Dermis microvascular lymphatic vessel endothelial cell (primary cell): Measurements from ENCODE around the gene CUL4A. TPM values are rescaled to one million over a fixed set of nuclear protein-coding genes. Genes with fewer than 3 reads are reported as not detected.
"Not testable (repeated sequence)": the region's sequence is repeated elsewhere in the genome, so short reads cannot be mapped to it uniquely, and the experiment has no call there.

ENCODE experiments used
- DNase-seq, 2 donors: peaks; one replicate each; pipeline versions ENCODE4 v3.0.0 to v3.0.0-alpha.2; 2010; ENCODE audit warnings: low read depth in 2 of 2
- total RNA-seq: library from RNA; depleted of rRNA; stranded (reverse); fragments of >200 nt; gene quantifications from 2 replicates; pipeline ENCODE4 v1.2.1, GENCODE V29; 2014

The CUL4A gene
- total RNA-seq, 1 donor from 2014 or later: 80.1 TPM

GRCh38 chr13:113291129-113291528, 81.7 kb downstream of the CUL4A start:
- DNase-seq: no peak

DNA sequence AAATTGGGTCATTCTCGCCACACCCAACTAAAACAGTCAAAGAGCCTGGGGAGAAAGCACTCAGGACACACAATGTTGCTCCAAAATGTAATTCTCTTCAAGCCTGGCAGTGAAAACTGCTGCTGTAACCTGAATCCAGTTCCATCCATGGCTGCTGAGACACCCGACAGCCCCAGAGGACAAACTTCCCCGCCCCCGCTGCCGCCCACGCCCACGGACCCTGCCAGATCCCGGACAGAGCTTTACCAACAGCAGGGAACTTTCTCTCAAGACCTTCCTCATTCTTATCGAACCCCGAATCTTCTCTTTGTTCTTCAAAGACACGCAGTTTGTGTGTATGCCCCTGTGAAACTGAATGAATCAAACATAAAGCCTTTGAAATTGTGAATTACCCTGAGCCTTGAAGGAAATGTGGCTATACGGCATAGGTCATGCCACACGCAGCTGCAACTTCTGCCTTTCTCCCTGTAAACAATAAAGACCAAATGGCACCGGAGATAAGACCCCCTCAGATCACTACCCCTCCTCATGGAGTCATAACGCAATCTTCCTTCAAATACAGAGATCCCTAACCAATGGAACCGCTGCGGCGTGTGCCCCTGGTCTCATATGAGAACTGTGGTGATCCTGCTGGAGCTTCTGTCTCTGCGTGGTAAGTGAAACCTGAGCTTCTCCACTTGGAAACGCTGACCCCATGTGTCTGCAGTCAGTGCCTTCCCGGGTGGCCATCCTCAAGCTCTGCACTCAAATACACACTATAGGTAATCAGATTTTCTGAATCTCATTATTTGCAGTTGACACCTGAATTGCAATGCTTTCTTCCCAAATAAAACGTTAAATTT, 82.8 kb downstream of the CUL4A start:
- DNase-seq: peak in 1 of 2 donors; percentile 8

- no peak for DNase-seq
Observed at GRCh38 chr13:113293686-113294085, 84.3 kb downstream of the CUL4A start.

DNA sequence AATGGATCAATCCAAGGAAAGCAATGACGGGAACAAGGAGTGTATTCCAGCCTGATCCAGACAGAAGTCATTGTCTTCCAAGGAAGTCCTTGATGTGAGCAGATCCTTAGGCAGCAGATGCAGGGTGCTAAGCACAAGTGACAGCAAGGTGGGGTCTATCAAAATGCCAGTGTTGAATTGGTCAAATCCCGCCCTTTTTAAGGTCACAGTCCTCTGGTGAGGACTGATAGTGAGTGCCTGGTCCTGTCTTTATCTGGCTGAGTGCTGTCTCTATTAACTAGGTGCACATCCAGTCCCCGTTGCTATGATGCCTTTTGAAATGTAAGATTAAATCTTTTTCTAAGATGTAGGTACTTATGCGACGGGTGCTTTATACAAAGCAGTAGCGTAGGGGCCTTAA, 86.4 kb downstream of the CUL4A start:
- DNase-seq: no peak

DNA sequence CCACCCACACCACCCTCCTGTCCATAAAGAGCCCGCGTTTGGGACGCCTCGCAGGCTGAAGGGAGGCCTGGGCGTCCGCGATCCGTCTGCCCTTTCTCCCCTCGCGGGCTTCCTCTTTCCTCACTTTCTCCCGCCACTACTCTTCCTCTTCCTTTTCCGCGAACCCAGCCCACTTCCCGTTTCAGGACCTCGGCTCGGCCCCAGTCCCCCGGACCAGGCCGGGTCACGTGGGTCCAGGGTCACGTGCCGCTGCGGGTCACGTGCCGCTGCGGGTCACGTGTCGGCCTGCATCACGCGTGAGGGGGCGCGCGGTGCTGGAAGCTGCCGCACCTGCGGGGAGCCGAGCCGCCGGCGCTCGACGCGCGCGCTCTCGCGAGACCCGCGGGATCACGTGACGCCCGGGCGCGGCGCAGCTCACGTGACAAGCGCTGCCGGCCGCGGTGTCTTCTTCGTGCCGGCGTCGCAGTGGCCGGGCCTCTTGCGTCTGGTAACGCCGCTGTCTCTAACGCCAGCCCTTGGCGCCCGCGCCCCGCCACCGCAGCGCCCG, 87.5 kb downstream of the CUL4A start, which contains the start of gene LAMP1:
LAMP1 (plus strand) TSS at position 417 of the 547 bp plus-strand sequence. CDS start 196 bp downstream, outside the sequence.
- DNase-seq: peak; percentile 92 to 98

DNA sequence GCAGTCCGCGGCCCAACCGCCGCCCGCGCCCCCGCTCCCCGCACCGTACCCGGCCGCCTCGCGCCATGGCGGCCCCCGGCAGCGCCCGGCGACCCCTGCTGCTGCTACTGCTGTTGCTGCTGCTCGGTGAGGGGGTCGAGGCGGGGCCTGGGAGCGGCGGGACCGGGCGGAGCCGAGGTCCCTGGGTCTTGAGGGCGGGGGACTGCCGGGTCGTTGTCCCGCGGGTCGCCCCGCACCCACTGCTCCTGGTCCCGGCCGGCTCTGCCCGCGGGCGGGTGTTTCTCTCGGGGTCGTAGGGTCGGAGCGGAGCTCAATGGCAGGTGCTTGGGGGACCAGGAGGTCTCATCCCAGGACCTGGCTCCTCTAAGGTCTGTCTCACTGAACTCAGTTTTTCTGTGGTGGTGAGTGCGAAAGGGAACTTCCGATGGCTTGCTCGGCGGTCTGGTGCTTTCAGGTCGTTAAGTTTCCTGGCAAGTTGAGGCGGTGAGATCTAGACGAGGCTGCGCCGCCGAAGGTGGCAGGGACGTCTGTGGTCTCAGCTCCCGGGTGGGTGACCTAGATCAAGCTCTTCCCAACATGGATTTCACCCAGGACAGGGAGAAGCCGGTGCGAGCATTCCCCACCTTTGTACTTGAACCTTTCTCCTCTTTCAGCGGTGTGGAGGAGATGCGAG, 88.1 kb downstream of the CUL4A start:
- DNase-seq: peak in 1 of 2 donors; percentile 31

- peak in 1 of 2 donors; percentile 34 for DNase-seq
Observed at GRCh38 chr13:113298043-113298945, 88.9 kb downstream of the CUL4A start.

- no peak for DNase-seq
Observed at GRCh38 chr13:113299951-113300350, 90.5 kb downstream of the CUL4A start.

GRCh38 chr13:113302986-113303385, 93.6 kb downstream of the CUL4A start:
- no peak for DNase-seq

- no peak for DNase-seq
Observed at GRCh38 chr13:113304121-113304520, 94.7 kb downstream of the CUL4A start.

- no peak for DNase-seq
Observed at GRCh38 chr13:113305208-113305607, 95.8 kb downstream of the CUL4A start.

GRCh38 chr13:113307491-113307890, 98.1 kb downstream of the CUL4A start:
- no peak for DNase-seq

GRCh38 chr13:113309473-113309872, 100.1 kb downstream of the CUL4A start:
- no peak for DNase-seq

DNA sequence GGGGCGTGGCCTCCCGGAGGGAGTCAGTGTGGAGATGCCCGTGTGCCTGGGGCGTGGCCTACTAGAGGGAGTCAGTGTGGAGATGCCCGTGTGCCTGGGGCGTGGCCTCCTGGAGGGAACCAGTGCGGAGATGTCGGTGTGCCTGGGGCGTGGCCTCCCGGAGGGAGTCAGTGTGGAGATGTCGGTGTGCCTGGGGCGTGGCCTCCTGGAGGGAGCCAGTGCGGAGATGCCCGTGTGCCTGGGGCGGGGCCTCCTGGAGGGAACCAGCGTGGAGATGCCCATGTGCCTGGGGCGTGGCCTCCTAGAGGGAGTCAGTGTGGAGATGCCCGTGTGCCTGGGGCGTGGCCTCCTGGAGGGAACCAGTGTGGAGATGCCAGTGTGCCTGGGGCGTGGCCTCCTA, 104.7 kb downstream of the CUL4A start:
- not testable (repeated sequence) for DNase-seq

DNA sequence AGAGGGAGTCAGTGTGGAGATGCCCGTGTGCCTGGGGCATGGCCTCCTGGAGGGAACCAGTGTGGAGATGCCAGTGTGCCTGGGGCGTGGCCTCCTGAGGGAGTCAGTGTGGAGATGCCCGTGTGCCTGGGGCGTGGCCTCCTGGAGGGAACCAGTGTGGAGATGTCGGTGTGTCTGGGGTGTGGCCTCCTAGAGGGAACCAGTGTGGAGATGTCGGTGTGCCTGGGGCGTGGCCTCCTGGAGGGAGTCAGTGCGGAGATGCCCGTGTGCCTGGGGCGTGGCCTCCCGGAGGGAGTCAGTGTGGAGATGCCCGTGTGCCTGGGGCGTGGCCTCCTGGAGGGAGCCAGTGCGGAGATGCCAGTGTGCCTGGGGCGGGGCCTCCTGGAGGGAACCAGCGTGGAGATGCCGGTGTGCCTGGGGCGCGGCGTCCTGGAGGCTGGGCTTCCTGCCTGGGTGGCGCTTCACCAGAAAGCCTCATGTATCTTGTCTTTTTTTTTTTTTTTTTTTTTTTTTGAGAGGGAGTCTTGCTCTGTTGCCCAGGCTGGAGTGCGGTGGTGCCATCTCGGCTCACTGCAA, 105.6 kb downstream of the CUL4A start:
- not testable (repeated sequence) for DNase-seq

DNA sequence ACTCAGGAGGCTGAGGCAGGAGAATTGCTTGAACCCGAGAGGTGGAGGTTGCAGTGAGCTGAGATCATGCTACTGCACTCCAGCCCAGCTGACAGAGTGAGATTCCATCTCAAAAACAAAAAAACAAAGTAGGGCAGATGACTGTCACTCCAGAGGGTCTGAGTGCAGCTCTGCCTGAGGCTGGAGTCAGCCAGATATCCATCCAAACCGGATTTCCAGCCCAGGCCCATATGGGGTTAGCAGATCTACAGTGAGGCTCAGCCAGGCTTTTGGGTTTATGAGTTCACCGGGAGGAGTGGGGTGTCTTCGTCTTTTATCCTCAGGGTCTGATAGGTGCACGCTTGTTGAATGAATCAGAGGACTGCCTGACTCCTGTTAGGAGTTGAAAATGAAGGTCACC, 106.6 kb downstream of the CUL4A start:
- no peak for DNase-seq

Other genes starting within 250 kb of the CUL4A start
- gene MCF2L, start 240.4 kb upstream of the CUL4A start, total RNA-seq: 8.0 and 11.5 TPM in 2 replicates
- not detected in 2 replicates for gene F7, start 103.8 kb upstream of the CUL4A start, total RNA-seq
- gene F10, start 86.8 kb upstream of the CUL4A start, total RNA-seq: not detected in 2 replicates
- gene PROZ, start 51.0 kb upstream of the CUL4A start, total RNA-seq: not detected in 2 replicates
- gene PCID2, start 944 bp upstream of the CUL4A start, total RNA-seq: 42.6 and 51.0 TPM in 2 replicates
- gene LAMP1, start 87.6 kb downstream of the CUL4A start, total RNA-seq: 174 and 270 TPM in 2 replicates
- gene GRTP1, start 154.5 kb downstream of the CUL4A start, total RNA-seq: 0.26 and 1.0 TPM in 2 replicates
- gene ADPRHL1, start 243.9 kb downstream of the CUL4A start, total RNA-seq: 0.25 and 0.77 TPM in 2 replicates